HG03575 (cell line): ENCODE measurements around the gene CFB.
"Not testable (repeated sequence)": the region's sequence is repeated elsewhere in the genome, so short reads cannot be mapped to it uniquely, and the experiment has no call there.

Experiments used
- ATAC-seq: cut with Tn5 transposase; IDR thresholded peaks from one replicate; pipeline ENCODE4 v1.9.1; 2021; ENCODE audit not compliant: unreplicated experiment, insufficient number of reproducible peaks, low FRiP score; ENCODE audit errors: extremely low read depth

CFB gene

GRCh38 chr6:31909298-31909697 is 36.6 kb upstream of the CFB start:
- not testable (repeated sequence) for ATAC-seq

- ATAC-seq, result no peak
Measured at GRCh38 chr6:31911826-31912585, 33.9 kb upstream of the CFB start.

DNA sequence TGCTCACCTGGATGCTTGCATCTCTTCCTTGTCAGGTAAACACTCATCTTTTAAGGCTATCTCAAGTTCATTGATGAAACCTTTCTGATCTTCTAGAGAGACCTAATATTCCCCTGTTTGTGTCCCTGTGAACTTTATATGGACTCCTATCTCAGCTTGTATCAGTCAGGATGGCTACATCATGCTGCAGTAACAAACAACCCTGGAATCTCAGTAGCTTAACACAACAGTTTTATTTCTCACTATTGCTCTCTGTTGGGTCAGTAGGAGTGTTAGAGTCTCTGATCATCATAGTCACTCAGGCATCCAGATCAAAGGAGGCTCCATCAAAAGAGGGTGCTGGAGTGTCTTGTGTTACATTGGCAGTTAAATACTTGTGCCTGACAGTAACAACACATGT is 30.5 kb upstream of the CFB start:
- no peak for ATAC-seq

DNA sequence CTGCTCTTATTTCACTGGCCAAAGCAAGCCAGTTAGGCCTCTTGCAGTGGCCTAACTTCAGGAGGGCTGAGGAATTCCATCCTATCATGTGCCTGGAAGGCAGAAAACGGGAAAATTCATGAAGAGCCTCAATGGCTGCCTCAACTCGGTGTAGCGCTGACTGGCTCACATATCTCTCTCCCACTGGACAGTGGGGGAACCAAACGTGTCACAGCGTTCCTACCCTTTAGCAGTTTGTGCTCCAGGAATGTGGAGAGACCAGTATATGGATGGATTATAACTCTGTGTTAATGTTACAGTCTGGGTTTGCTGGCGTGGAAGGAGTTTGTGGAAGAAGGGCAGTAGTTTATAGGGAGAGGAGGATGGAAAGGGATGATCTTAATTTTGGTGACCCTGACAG is 30.1 kb upstream of the CFB start:
- ATAC-seq, result no peak

- ATAC-seq, result no peak
Measured at GRCh38 chr6:31918069-31918720, 27.7 kb upstream of the CFB start.

DNA sequence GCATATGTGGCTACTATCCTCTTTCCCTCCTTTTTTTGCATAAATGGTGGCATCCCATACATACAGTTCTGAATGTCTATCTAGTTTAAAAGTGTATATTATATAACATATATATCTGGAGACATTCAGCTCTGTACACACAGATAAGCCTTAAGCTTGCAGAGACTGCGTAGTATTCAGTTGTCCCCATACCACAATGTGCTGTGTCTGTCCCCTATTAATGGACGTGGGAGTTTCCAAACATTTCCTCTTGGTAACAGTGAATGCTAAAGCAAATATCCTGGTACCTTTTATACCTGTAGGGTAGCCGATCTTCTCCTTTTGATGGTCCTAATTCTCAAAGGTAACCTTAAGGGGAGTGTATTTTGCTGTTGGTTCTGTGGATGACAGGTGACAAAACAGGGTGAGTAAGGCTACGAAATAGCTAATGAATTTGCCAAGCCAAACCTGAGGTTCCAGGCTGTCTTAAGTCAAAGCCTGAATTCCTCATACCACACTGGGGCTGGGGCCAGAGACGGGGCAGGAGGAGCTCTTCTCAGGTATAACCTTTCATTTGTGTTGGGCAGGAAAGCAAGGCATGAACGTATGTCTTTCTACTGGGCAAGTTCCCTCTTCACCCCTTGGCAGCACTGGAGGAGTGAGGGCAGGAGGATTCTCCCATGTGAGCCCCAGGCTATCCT is 26.1 kb upstream of the CFB start:
- ATAC-seq, result no peak

GRCh38 chr6:31920811-31921210 is 25.1 kb upstream of the CFB start:
- no peak for ATAC-seq

DNA sequence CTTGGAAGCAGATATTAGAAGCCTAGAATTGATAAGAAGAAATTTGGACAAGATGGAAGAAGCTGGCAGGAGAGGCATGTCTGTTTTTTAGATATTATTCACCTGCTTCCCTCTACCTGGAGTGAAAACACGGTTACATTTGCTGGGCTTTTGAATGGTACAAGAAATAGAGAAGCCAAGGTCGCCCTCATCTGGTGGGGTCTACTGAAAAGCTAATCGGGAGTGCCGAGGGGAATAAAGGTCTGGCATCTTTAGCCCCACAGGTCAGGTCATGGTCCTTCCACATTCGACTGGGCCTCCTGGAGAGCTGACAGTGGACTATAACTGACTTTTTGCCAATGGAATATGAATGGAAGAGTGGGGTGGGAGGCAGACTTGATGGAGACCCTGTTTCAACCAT is 23.0 kb upstream of the CFB start:
- no peak for ATAC-seq

- ATAC-seq, result no peak
Measured at GRCh38 chr6:31927242-31927862, 18.5 kb upstream of the CFB start, which contains the start of gene C2. Gene C2 (plus strand): TSS chr6:31927717. CDS start chr6:31927753, 36 bp downstream.

DNA sequence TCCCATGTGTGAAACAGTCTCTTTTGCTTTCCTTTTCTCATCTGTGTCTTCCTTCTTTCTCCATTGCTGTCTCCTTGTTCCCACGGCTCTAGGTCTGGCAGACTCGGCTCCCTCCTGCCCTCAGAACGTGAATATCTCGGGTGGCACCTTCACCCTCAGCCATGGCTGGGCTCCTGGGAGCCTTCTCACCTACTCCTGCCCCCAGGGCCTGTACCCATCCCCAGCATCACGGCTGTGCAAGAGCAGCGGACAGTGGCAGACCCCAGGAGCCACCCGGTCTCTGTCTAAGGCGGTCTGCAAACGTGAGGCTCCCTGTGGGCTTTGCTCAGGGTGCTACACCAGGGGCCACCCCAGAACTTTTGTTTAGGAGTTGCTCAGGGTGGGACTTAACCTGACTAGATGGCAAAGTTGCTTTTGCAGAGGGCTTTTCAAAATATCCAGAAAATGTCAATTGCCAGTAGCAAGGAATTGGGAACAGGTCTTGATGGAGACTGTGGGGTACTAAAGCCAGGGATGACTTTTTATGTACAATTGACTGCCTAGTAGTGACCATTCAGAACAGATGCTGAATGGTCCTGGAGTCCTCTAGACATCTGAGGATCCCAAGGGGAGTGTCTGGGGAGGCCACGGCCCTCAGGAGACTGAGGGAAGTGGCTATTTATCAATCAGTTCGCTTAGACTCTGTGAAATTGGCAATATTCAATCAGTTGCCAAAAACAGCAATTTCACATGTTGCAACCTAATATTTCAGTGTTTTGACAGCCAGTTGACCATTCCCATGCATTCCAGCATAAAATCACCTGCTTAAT is 17.8 kb upstream of the CFB start:
- ATAC-seq, result no peak

DNA sequence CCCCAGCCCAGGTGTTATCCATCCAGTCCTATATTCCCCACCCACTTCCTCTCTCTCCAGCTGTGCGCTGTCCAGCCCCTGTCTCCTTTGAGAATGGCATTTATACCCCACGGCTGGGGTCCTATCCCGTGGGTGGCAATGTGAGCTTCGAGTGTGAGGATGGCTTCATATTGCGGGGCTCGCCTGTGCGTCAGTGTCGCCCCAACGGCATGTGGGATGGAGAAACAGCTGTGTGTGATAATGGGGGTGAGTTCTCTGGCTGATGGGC is 17.3 kb upstream of the CFB start:
- ATAC-seq, result no peak

GRCh38 chr6:31930962-31931361 is 14.9 kb upstream of the CFB start:
- ATAC-seq, result no peak

GRCh38 chr6:31932137-31932536 is 13.8 kb upstream of the CFB start:
- ATAC-seq, result not testable (repeated sequence)

DNA sequence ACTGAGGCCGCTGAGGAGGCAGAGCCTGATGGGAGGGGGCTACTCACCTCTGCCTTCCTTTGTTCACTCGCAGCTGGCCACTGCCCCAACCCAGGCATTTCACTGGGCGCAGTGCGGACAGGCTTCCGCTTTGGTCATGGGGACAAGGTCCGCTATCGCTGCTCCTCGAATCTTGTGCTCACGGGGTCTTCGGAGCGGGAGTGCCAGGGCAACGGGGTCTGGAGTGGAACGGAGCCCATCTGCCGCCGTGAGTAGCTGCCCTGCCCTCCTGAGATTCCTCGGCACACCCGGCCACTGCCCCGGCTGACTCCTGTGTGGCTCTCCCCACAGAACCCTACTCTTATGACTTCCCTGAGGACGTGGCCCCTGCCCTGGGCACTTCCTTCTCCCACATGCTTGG is 12.4 kb upstream of the CFB start:
- ATAC-seq, result no peak

DNA sequence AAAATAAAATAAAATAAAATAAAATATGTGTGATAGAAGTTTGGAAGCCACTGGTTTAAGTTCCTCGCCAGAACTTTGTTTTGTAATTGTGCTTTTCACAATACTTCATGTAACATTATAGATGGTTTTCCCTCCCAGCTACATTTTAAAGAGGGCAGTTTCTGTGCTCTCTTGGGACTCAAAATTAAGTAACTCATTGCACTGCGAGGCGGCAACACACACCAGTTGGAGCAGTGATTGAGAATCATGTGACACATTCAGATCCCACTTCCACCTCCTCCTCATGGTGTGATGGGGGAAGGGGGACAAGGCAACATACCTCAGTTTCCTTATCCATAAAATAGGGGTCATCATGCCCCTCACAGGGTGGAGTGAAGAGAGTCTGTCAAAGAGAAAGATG is 10.9 kb upstream of the CFB start:
- no peak for ATAC-seq

DNA sequence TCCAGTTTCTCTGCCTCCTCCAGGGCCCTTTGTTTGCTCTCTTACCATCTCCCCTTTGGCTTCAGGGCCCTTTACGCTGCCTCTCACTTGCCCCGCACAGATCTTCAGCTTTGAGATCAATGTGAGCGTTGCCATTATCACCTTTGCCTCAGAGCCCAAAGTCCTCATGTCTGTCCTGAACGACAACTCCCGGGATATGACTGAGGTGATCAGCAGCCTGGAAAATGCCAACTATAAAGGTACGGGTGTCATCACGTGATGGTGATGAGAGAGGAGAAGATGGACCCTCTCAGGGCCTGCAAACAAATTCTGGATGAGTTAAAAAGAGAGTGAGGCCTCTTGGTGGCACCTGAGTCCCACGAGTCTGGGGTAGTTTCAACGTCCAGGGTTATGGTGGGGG is 10.1 kb upstream of the CFB start:
- ATAC-seq, result no peak

- ATAC-seq, result no peak
Measured at GRCh38 chr6:31940256-31940664, 5.6 kb upstream of the CFB start.

DNA sequence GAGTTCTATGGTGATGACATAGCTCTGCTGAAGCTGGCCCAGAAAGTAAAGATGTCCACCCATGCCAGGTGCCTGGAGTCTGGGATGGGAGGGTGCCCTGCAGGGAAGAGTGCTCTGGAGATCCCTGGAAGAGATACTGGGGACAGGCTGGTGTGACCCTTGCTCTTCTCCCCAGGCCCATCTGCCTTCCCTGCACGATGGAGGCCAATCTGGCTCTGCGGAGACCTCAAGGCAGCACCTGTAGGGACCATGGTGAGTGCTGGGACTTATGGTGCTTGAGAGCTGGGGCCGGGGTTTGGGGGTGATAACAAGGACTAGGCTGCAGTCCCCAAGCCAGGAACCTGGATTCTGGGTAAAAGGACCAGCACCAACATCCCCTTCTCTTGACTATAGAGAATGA is 2.2 kb upstream of the CFB start:
- ATAC-seq, result no peak

- no peak for ATAC-seq
Measured at GRCh38 chr6:31945154-31945506, 765 bp upstream of the CFB start.
